ENCODE data around the gene TMEM255B. TPM values are rescaled to one million over a fixed set of nuclear protein-coding genes. Genes with fewer than 3 reads are reported as not detected.

The TMEM255B gene
- polyA plus RNA-seq, 2 donors: 3.1 to 6.8 TPM

GRCh38 chr13:113728571-113729054 is 30.4 kb upstream of the TMEM255B start:
- H3K4me3 ChIP-seq (ENCODE audit: low read depth in 1 of 2, low read length in 2 of 2): no peak overlapping the region
- 89 to 91% methylated on average over 16 of the region's 16 CpGs for WGBS, 2 donors
- H3K4me1 ChIP-seq (ENCODE audit: control insufficient read depth in 2 of 2, insufficient read depth in 2 of 2, low read length in 1 of 2): peaks cover 0 to 2% of the 10 kb centered on the region in 2 donors
- H3K27ac ChIP-seq (ENCODE audit: low read depth in 2 of 2, low read length in 1 of 2): no peak overlapping the region
- H3K36me3 ChIP-seq (ENCODE audit: control insufficient read depth in 2 of 2, insufficient read depth in 2 of 2, low read length in 1 of 2): no peaks in the 10 kb centered on the region
- no peaks in the 10 kb centered on the region for H3K27me3 ChIP-seq (ENCODE audit: control insufficient read depth in 1 of 2, insufficient read depth in 2 of 2, low read length in 2 of 2)
- peaks cover 0 to 11% of the 10 kb centered on the region in 2 donors for H3K9me3 ChIP-seq (ENCODE audit: control insufficient read depth in 2 of 2, insufficient read depth in 1 of 2, low read depth in 1 of 2, low read length in 1 of 2)

GRCh38 chr13:113729187-113730019 is 29.6 kb upstream of the TMEM255B start:
- H3K4me3 ChIP-seq (ENCODE audit: low read depth in 1 of 2, low read length in 2 of 2): no peak overlapping the region
- 43 to 44% methylated on average over 33 to 34 of the region's 34 CpGs for whole genome bisulfite sequencing, 2 donors
- no peaks in the 10 kb centered on the region for H3K27me3 ChIP-seq (ENCODE audit: control insufficient read depth in 1 of 2, insufficient read depth in 2 of 2, low read length in 2 of 2)
- no peaks in the 10 kb centered on the region for H3K36me3 ChIP-seq (ENCODE audit: control insufficient read depth in 2 of 2, insufficient read depth in 2 of 2, low read length in 1 of 2)
- H3K4me1 ChIP-seq (ENCODE audit: control insufficient read depth in 2 of 2, insufficient read depth in 2 of 2, low read length in 1 of 2): peaks cover 0 to 2% of the 10 kb centered on the region in 2 donors
- H3K9me3 ChIP-seq (ENCODE audit: control insufficient read depth in 2 of 2, insufficient read depth in 1 of 2, low read depth in 1 of 2, low read length in 1 of 2): peaks cover 0 to 14% of the 10 kb centered on the region in 2 donors
- H3K27ac ChIP-seq (ENCODE audit: low read depth in 2 of 2, low read length in 1 of 2): no peak overlapping the region

GRCh38 chr13:113730258-113730691 is 28.8 kb upstream of the TMEM255B start:
- 45 to 67% methylated on average over 21 of the region's 21 CpGs for WGBS, 2 donors
- Histone ChIP-seq H3K4me1 (ENCODE audit: control insufficient read depth in 2 of 2, insufficient read depth in 2 of 2, low read length in 1 of 2) (peaks cover 0 to 2% of the 10 kb centered on the region in 2 donors), H3K36me3 (ENCODE audit: control insufficient read depth in 2 of 2, insufficient read depth in 2 of 2, low read length in 1 of 2) (no peaks in the 10 kb centered on the region), H3K27ac (ENCODE audit: low read depth in 2 of 2, low read length in 1 of 2) (no peak overlapping the region), H3K27me3 (ENCODE audit: control insufficient read depth in 1 of 2, insufficient read depth in 2 of 2, low read length in 2 of 2) (no peaks in the 10 kb centered on the region), H3K4me3 (ENCODE audit: low read depth in 1 of 2, low read length in 2 of 2) (no peak overlapping the region), H3K9me3 (ENCODE audit: control insufficient read depth in 2 of 2, insufficient read depth in 1 of 2, low read depth in 1 of 2, low read length in 1 of 2) (peaks cover 0 to 14% of the 10 kb centered on the region in 2 donors)

- Histone ChIP-seq H3K36me3 (ENCODE audit: control insufficient read depth in 2 of 2, insufficient read depth in 2 of 2, low read length in 1 of 2) (no peaks in the 10 kb centered on the region), H3K4me3 (ENCODE audit: low read depth in 1 of 2, low read length in 2 of 2) (no peak overlapping the region), H3K9me3 (ENCODE audit: control insufficient read depth in 2 of 2, insufficient read depth in 1 of 2, low read depth in 1 of 2, low read length in 1 of 2) (peaks cover 0 to 14% of the 10 kb centered on the region in 2 donors), H3K27ac (ENCODE audit: low read depth in 2 of 2, low read length in 1 of 2) (no peak overlapping the region), H3K27me3 (ENCODE audit: control insufficient read depth in 1 of 2, insufficient read depth in 2 of 2, low read length in 2 of 2) (no peaks in the 10 kb centered on the region), H3K4me1 (ENCODE audit: control insufficient read depth in 2 of 2, insufficient read depth in 2 of 2, low read length in 1 of 2) (peaks cover 0 to 2% of the 10 kb centered on the region in 2 donors)
- 88 to 91% methylated on average over 4 of the region's 4 CpGs for WGBS, 2 donors
These were observed 28.2 kb upstream of the TMEM255B start for GRCh38 chr13:113730831-113731191.

GRCh38 chr13:113731192-113732175 is 27.5 kb upstream of the TMEM255B start:
- 80 to 83% methylated on average over 31 to 32 of the region's 32 CpGs for WGBS, 2 donors
- Histone ChIP-seq H3K4me1 (ENCODE audit: control insufficient read depth in 2 of 2, insufficient read depth in 2 of 2, low read length in 1 of 2) (peaks cover 0 to under 1% of the 10 kb centered on the region in 2 donors), H3K9me3 (ENCODE audit: control insufficient read depth in 2 of 2, insufficient read depth in 1 of 2, low read depth in 1 of 2, low read length in 1 of 2) (peaks cover 0 to 13% of the 10 kb centered on the region in 2 donors), H3K27me3 (ENCODE audit: control insufficient read depth in 1 of 2, insufficient read depth in 2 of 2, low read length in 2 of 2) (no peaks in the 10 kb centered on the region), H3K27ac (ENCODE audit: low read depth in 2 of 2, low read length in 1 of 2) (no peak overlapping the region), H3K36me3 (ENCODE audit: control insufficient read depth in 2 of 2, insufficient read depth in 2 of 2, low read length in 1 of 2) (no peaks in the 10 kb centered on the region), H3K4me3 (ENCODE audit: low read depth in 1 of 2, low read length in 2 of 2) (no peak overlapping the region)

GRCh38 chr13:113732176-113732960 is 26.7 kb upstream of the TMEM255B start:
- no peak overlapping the region for H3K4me3 ChIP-seq (ENCODE audit: low read depth in 1 of 2, low read length in 2 of 2)
- no peaks in the 10 kb centered on the region for H3K36me3 ChIP-seq (ENCODE audit: control insufficient read depth in 2 of 2, insufficient read depth in 2 of 2, low read length in 1 of 2)
- no peak overlapping the region for H3K27ac ChIP-seq (ENCODE audit: low read depth in 2 of 2, low read length in 1 of 2)
- H3K4me1 ChIP-seq (ENCODE audit: control insufficient read depth in 2 of 2, insufficient read depth in 2 of 2, low read length in 1 of 2): no peaks in the 10 kb centered on the region
- peaks cover 0 to 7% of the 10 kb centered on the region in 2 donors for H3K9me3 ChIP-seq (ENCODE audit: control insufficient read depth in 2 of 2, insufficient read depth in 1 of 2, low read depth in 1 of 2, low read length in 1 of 2)
- 71 to 75% methylated on average over 28 to 29 of the region's 29 CpGs for whole genome bisulfite sequencing, 2 donors
- no peaks in the 10 kb centered on the region for H3K27me3 ChIP-seq (ENCODE audit: control insufficient read depth in 1 of 2, insufficient read depth in 2 of 2, low read length in 2 of 2)

GRCh38 chr13:113732961-113733950 is 25.8 kb upstream of the TMEM255B start:
- Histone ChIP-seq H3K4me1 (ENCODE audit: control insufficient read depth in 2 of 2, insufficient read depth in 2 of 2, low read length in 1 of 2) (no peaks in the 10 kb centered on the region), H3K4me3 (ENCODE audit: low read depth in 1 of 2, low read length in 2 of 2) (no peak overlapping the region), H3K27ac (ENCODE audit: low read depth in 2 of 2, low read length in 1 of 2) (no peak overlapping the region), H3K9me3 (ENCODE audit: control insufficient read depth in 2 of 2, insufficient read depth in 1 of 2, low read depth in 1 of 2, low read length in 1 of 2) (peaks cover 0 to 7% of the 10 kb centered on the region in 2 donors), H3K27me3 (ENCODE audit: control insufficient read depth in 1 of 2, insufficient read depth in 2 of 2, low read length in 2 of 2) (no peaks in the 10 kb centered on the region), H3K36me3 (ENCODE audit: control insufficient read depth in 2 of 2, insufficient read depth in 2 of 2, low read length in 1 of 2) (no peaks in the 10 kb centered on the region)
- 90 to 93% methylated on average over 55 of the region's 55 CpGs for WGBS, 2 donors

- Histone ChIP-seq H3K9me3 (ENCODE audit: control insufficient read depth in 2 of 2, insufficient read depth in 1 of 2, low read depth in 1 of 2, low read length in 1 of 2) (peaks cover 0 to 7% of the 10 kb centered on the region in 2 donors), H3K4me1 (ENCODE audit: control insufficient read depth in 2 of 2, insufficient read depth in 2 of 2, low read length in 1 of 2) (no peaks in the 10 kb centered on the region), H3K4me3 (ENCODE audit: low read depth in 1 of 2, low read length in 2 of 2) (no peak overlapping the region), H3K27ac (ENCODE audit: low read depth in 2 of 2, low read length in 1 of 2) (no peak overlapping the region), H3K27me3 (ENCODE audit: control insufficient read depth in 1 of 2, insufficient read depth in 2 of 2, low read length in 2 of 2) (no peaks in the 10 kb centered on the region), H3K36me3 (ENCODE audit: control insufficient read depth in 2 of 2, insufficient read depth in 2 of 2, low read length in 1 of 2) (no peaks in the 10 kb centered on the region)
- WGBS, 2 donors: 84 to 88% methylated on average over 26 of the region's 26 CpGs
These were observed 24.8 kb upstream of the TMEM255B start for GRCh38 chr13:113734099-113734825.

All from esophagus (tissue), 2 donors.